NCI-H345 treated with DMSO at 0.1 percent for 48 hours (cell line): ENCODE results near the gene S100A4.

Experiments used
- DNase-seq: peaks from one replicate; lab custom pipeline; 2025; ENCODE audit not compliant: unreplicated experiment; lab: John Stamatoyannopoulos, UW

The S100A4 gene

GRCh38 chr1:153548722-153549688 is 3.4 kb upstream of the S100A4 start, which contains the start of gene S100A3:
Gene S100A3 (minus strand): TSS chr1:153549258. CDS start chr1:153548485, 773 bp downstream.
- DNase-seq: no peak

DNA sequence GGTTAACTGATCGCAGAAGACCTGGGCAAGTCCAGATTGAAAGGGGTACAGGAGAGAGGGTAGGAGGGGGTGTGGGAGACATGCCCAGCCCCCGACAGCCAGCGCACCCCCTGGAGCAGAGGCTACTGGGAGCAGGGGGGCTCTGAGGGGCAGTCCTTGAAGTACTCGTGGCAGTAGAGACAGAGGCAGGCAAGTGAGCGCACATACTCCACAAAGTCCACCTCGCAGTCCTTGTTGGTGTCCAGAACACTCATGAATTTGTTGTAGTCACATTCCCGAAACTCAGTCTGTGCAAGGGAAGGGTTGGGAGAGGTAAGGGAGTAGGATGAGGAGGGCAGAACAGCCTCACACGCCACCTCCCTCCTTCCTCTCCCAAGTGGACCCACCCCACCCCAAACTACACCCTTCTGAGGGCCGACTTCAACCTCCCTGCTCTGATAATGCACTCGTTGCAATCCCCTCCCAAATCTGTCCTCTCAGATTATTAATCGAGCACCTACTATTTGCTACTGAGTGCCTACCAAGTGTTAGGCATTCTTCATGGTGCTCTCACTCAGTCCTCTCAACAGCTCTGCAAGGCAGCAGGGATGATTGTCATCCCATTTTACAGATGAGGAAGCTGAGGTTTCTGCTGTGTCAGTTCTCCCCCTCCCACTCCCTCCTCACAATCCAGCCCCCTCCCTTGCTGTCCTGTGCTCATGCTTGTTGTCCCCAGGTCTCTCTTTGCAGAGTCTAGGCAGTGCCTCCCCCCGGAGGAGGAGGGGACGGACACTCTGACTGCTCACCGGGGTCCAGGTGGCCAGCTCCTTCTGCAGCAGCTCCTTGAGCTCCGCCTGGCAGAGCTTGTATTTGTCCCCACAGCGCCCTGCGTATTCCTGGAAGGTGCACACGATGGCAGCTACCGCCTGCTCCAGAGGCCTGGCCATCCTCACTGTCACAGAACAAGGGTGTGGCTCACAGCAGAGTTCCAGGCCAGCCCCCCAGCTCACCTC is 2.2 kb upstream of the S100A4 start:
- no peak for DNase-seq

DNA sequence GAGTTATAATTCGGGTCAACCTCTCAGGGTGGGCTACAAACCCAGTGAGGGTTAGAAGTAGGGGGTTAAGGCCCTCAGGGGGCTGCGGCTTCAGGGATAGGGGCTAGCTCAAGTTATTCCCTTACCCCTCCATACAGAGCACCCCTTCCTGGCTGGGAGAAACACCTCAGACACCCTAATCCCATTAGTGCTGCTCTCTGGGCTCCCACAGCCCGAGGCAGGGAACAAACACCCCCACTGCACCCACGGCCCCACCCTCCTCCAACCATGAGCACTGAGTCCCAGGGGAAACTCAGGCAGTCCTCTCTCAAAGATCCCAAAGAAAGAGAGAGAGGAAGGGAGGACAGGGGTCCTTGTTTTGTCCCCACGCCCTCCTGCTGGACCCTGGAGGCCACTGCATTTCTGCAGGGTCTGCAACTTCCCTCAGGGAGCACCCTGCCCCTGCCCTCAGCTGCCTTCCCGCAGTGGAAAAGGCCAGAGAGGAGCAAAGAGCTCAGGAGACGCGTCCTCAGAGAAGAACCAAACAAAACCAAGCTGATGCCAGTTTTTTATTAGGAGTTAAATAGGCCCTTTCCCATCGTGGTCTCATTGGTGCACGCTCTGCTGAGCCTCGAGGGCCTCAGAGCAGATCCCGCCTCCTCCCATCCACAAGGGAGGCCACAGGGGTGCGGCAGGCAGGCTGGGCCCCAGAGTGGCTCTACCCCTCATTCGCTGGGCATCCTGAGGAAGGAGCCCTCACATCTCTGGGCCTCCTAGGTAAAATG is 1.4 kb upstream of the S100A4 start:
- no peak for DNase-seq

DNA sequence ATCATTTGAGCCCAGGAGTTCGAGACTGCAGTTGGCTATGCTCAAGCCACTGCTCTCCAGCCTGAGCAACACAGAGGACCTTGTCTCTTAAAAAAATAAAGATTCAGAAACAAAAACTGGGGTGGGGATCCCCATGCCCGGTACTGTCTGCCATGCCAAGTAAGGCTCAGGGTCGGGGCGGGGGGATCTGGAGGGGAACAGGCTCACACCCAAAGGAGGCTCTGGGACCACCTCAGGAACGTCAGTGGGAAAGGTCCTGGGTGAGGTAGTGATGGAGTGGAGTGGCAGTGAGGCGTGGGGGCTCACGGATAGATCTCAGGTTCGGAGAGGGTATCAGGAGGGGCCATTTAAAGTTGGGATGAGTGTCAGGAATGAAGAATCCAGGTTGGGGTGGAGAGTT is 765 bp upstream of the S100A4 start:
- DNase-seq: no peak

DNA sequence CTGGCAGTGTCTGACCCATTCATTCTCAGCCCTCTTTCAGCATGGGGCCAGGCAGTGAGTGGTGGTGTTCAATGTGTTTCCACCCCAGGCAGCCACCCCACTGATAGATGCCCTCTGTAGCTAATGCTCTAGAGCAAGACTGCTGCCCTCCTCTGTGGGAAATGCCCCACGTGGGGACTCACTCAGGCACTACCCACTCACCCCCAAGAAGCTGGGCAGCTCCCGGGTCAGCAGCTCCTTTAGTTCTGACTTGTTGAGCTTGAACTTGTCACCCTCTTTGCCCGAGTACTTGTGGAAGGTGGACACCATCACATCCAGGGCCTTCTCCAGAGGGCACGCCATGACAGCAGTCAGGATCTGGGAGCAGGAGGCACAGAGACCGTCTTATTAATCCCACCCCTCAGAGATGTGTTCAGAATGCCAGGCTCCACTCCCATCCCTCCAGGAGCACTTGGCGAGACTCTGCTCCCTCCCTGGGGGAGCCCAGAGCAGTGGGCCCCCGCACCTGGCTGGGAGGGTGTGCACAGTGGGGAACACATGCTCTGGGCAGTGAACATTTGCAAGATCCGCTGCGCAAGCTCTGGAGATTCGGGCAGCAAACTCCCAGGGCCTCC is 1.0 kb downstream of the S100A4 start:
- no peak for DNase-seq

DNA sequence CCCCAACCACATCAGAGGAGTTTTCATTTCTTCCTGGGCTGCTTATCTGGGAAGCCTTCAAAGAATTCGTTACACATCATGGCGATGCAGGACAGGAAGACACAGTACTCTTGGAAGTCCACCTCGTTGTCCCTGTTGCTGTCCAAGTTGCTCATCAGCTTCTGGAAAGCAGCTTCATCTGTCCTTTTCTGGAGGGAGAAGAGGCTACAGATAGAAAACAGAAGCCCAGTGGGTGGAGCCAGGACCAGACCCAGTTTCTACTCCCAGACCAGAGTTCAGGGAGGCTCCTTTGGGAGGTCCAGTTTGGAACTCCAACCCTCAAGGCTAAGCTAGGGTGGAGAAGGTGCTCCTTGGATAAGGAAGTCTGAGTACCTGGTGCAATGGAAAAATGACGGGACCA is 1.9 kb downstream of the S100A4 start:
- no peak for DNase-seq

DNA sequence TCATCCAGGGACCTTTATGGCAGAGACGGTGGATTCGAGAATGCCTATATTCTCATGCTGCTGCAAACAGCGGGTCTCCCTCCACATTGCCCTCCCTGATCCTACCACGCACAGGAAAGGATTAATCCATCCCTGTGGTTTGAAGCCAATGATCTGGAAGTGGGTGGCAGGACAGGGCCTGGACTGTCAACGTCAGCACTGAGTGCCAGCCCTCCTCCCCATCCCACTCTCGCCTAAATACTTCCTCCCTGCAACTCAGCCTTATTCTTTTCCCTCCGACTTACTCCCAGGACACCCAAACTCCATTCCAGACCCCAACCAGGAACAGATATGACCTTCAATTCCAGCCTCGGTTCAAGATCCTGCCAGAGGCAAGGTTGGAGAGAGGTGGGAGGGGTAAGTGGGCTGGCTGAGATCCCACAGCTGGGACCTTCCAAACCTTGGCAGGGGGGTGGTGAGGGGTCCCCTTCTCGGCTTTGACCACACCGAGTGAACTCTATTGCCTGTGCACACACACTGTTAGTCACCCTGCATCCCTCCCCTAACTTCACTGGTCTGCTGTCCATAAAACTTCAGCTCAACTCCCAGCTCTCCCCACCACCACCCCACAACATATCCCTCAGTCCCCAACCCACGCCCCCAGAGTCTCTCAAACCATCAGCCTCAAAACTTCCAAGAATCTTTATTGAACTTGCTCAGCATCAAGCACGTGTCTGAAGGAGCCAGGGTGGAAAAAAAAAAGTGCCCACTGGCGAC is 2.5 kb downstream of the S100A4 start:
- no peak for DNase-seq

- DNase-seq: no peak
Measured at GRCh38 chr1:153541641-153542590, 3.7 kb downstream of the S100A4 start.

GRCh38 chr1:153540394-153541361 is 4.9 kb downstream of the S100A4 start, which contains the start of gene S100A5:
Gene S100A5 (minus strand): TSS chr1:153540934. CDS start chr1:153540191, 743 bp downstream.
- DNase-seq: no peak

DNA sequence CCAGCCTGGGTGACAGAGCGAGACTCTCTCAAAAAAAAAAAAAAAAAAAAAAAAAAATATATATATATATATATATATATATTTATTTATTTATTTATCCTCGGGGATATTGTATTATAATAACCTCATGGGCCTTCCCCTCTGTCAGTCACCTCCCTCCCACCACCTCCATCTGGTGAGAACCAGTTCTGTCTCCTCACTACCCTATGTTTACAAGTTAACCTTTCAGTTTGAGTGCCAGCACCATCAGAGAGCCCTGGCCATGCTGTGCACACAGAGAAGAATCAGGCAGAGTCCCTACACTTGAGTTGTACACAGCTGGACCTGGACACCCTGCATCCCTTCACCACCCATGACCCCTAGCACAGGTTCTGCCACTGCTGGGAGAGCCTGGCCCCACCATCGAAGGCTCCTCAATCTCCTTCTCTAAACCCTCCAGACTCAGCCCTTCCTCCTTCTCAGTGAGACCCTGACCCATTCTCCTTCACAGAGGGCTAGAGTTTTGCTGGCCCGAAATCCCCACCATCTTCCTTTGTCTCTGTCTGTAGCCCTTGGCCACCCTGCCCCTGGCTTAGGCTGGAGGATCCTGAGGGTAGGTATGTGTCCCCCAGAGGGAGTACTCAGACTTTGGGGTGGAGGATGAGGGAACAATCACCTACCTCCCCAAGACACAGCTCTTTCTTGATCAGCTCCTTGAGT is 6.1 kb downstream of the S100A4 start:
- no peak for DNase-seq

DNA sequence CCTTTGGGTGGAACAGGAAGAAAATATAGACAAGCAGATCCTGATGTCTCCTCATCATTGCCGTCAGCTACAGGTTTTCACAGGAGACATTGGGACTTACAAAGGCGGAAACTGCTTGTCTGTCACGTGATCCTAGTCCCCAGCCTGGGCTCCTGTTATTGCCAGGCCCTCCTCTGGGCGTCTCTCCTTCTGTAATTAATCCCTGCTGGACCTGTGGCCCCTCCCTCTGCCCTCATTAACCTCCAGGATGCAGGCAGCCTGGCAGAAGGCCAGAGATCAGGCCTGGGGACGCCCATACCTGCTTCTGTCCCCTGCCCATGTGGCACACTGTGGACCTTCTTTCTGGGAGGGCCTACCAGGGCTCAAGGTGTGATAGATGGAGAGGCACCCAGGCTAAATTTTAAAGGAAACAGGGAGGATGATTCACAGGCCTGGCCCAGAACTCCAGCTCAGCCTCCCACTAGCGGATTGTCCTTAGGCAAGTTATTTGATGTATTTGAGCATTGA is 7.2 kb downstream of the S100A4 start:
- DNase-seq: no peak

GRCh38 chr1:153537376-153537730 is 8.3 kb downstream of the S100A4 start:
- DNase-seq: no peak

DNA sequence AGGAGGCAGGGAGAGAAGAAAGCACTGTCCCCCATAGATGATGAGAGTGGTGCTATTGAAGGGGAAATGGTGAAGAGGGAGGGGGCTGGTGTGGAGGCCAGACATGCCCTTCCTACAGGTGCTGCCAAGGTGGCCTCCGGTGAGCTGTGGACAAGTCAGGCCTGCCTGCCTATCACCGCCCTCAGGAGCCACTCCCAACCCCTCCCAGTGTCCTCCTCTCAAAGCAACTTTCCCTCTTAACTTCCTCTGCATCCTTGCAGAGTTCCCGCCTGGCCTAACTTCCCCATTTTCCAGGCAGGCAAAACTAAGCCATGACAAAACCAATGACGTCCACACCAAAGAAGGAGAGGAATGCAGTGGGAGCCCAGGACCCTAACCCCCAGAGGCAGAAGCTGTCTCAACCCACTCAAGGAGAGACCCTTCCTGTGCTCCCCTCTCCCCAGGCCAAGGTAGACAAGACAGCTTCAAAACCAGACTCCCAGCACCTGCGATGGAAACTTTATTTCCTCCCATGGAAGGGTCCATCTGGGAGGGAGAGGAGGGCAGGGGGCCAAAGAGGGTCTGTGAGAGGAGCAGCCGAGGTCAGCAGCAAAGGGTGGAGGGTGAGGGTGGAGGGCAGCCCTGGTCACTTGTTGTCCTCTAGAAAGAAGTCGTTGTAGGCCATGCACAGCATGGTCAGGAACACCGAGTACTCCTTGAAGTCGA is 8.8 kb downstream of the S100A4 start:
- DNase-seq: no peak

- DNase-seq: peak; percentile 63
Measured at GRCh38 chr1:153536012-153536670, 9.5 kb downstream of the S100A4 start.

GRCh38 chr1:153535242-153536011 is 10.2 kb downstream of the S100A4 start, which contains the start of gene S100A6:
Gene S100A6 (minus strand): TSS chr1:153535991. CDS start chr1:153535339, 652 bp downstream.
- no peak for DNase-seq
